Liver (tissue), 9 donors: Measurements from ENCODE around the gene C16orf89. TPM values are rescaled to one million over a fixed set of nuclear protein-coding genes. Genes with fewer than 3 reads are reported as not detected.

ENCODE experiments used
- DNase-seq: peaks from one replicate; pipeline ENCODE4 v3.0.0-alpha.2; 2017; ENCODE audit warnings: low spot score
- H3K27ac ChIP-seq, 2 donors: one replicate each; pipeline ENCODE4 v1.7.0; 2013; ENCODE audit warnings: inconsistent platforms in 2 of 2, low read length in 2 of 2, control low read depth in 1 of 2, low read depth in 1 of 2, mild to moderate bottlenecking in 1 of 2
- H3K27me3 ChIP-seq, 4 donors: one replicate each; pipeline versions ENCODE4 v1.6.1 to v1.7.0; 2013; ENCODE audit warnings: low read length in 3 of 4, inconsistent platforms in 1 of 4, mild to moderate bottlenecking in 1 of 4, moderate library complexity in 1 of 4; ENCODE audit not compliant: control insufficient read depth in 4 of 4, insufficient read depth in 4 of 4
- H3K36me3 ChIP-seq, 4 donors: one replicate each; pipeline versions ENCODE4 v1.6.1 to v1.7.0; 2013; ENCODE audit warnings: low read length in 3 of 4, mild to moderate bottlenecking in 3 of 4, low read depth in 1 of 4, moderate library complexity in 1 of 4; ENCODE audit not compliant: control insufficient read depth in 4 of 4, insufficient read depth in 3 of 4
- H3K4me1 ChIP-seq, 4 donors: one replicate each; pipeline versions ENCODE4 v1.6.1 to v1.7.0; 2013; ENCODE audit warnings: low read length in 3 of 4, mild to moderate bottlenecking in 3 of 4, moderate library complexity in 1 of 4; ENCODE audit not compliant: control insufficient read depth in 4 of 4, insufficient read depth in 4 of 4
- H3K4me3 ChIP-seq, 3 donors: one replicate each; pipeline versions ENCODE4 v1.6.1 to v1.7.0; 2013; ENCODE audit warnings: low read length in 3 of 3, control low read depth in 1 of 3, low read depth in 1 of 3, mild to moderate bottlenecking in 1 of 3
- H3K9ac ChIP-seq, 2 donors: one replicate each; pipeline ENCODE4 v1.7.0; 2013; ENCODE audit warnings: low read length in 2 of 2, mild to moderate bottlenecking in 2 of 2, moderate library complexity in 2 of 2, control low read depth in 1 of 2, low read depth in 1 of 2
- H3K9me3 ChIP-seq, 4 donors: one replicate each; pipeline versions ENCODE4 v1.6.1 to v1.7.0; 2013; ENCODE audit warnings: low read length in 3 of 4; ENCODE audit not compliant: control insufficient read depth in 4 of 4
- FOXA1 ChIP-seq: IDR thresholded peaks from 2 replicates; pipeline ENCODE4 v1.6.1; 2016; ENCODE audit warnings: antibody characterized with exemption
- HNF4A ChIP-seq, 2 donors: conservative IDR thresholded peaks; 2 replicates each; pipeline ENCODE4 v1.6.1; 2016; ENCODE audit warnings: antibody characterized with exemption in 2 of 2, mild to moderate bottlenecking in 2 of 2
- HNF4G ChIP-seq: IDR thresholded peaks from 2 replicates; pipeline ENCODE4 v1.6.1; 2016; ENCODE audit warnings: antibody characterized with exemption
- JUND ChIP-seq, 2 donors: IDR thresholded peaks; 2 replicates each; pipeline ENCODE4 v1.6.1; 2016; ENCODE audit warnings: antibody characterized with exemption in 2 of 2
- NR2F2 ChIP-seq: IDR thresholded peaks from 2 replicates; pipeline ENCODE4 v1.6.1; 2016; ENCODE audit warnings: antibody characterized with exemption
- RAD21 ChIP-seq, 2 donors: IDR thresholded peaks; 2 replicates each; pipeline ENCODE4 v1.6.1; 2016; ENCODE audit warnings: antibody characterized with exemption in 2 of 2, mild to moderate bottlenecking in 2 of 2
- REST ChIP-seq: IDR thresholded peaks from 2 replicates; pipeline ENCODE4 v1.6.1; 2016; ENCODE audit warnings: antibody characterized with exemption, mild to moderate bottlenecking
- YY1 ChIP-seq: IDR thresholded peaks from 2 replicates; pipeline ENCODE4 v1.6.1; 2016; ENCODE audit warnings: antibody characterized with exemption, mild to moderate bottlenecking
- WGBS: extraction: QIAGEN DNeasy Blood & Tissue Kit; methylation state at CpG from one replicate; pipeline ENCODE4 v1.1.7; 2013; 5-methylcytosine and 5-hydroxymethylcytosine counted together
- polyA plus RNA-seq, 2 donors: library from polyadenylated mRNA; stranded (reverse) in 1 of 2; unstranded in 1 of 2; fragments of 200-250 nt in 1 of 2; fragments of >200 nt in 1 of 2; fragmentation: Nextera tagmentation in 1 of 2; extraction: Ambion mirVana in 1 of 2; gene quantifications; one replicate each; pipeline versions ENCODE4 v1.2.1 to v1.2.3, GENCODE V29; 2013 to 2015
- total RNA-seq, 2 donors: library from RNA; depleted of rRNA; stranded (reverse); fragments of >200 nt; gene quantifications; one replicate each; pipeline ENCODE4 v1.2.3, GENCODE V29; 2014
- TF ChIP-seq, protein P1 (sequence below): IDR thresholded peaks from 2 replicates; pipeline ENCODE4 v1.6.1; 2016; ENCODE audit warnings: antibody characterized with exemption
- TF ChIP-seq, protein P2 (sequence below): IDR thresholded peaks from 2 replicates; pipeline ENCODE4 v1.6.1; 2016; ENCODE audit warnings: antibody characterized with exemption
- TF ChIP-seq, protein P3 (sequence below): IDR thresholded peaks from 2 replicates; pipeline ENCODE4 v1.6.1; 2016; ENCODE audit warnings: antibody characterized with exemption
- TF ChIP-seq, protein P4 (sequence below): fragments of 150-350 bp; IDR thresholded peaks from 2 replicates; pipeline ENCODE4 v1.5.1; 2017; ENCODE audit warnings: improper control_type of control experiment, low read depth, low read length; ENCODE audit not compliant: missing input control
- donor health status: healthy.
- donor health status: healthy.
- donor health status: healthy.
- donor health status: healthy.
- donor health status: healthy.

C16orf89 gene
- total and polyA plus RNA-seq, 4 donors, result 0.25 to 0.61 TPM; not detected in 2

DNA sequence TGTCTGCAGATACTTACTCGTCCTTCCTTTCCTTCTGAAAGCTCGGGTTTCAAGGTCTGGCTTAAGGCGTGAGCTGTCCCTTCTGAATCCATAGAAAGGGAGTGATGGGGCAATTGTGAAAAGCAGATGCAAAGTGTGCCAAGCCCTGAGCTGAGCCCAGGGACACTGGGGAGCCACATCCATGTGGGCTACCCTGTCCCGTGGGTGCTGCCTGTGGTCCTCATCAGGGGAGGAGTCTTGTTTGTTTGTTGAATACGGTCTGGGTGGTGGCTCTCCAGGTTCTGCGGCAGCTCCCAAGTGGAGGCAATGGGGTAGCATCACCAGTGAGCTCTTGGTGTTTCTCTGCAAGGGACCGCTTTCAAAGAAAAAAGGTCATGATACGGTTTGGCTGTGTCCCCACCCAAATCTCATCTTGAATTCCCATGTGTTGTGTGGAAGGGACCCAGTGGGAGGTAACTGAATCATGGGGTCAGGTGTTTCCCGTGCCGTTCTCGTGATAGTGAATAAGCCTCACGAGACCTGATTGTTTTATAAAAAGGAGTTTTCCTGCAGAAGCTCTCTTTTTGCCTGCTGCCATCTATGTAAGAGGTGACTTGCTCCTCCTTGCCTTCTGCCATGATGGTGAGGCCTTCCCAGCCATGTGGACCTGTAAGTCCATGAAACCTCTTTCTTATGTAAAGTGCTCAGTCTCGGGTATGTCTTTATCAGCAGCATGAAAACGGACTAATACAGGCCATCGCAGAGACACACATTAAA lies 4.9 kb upstream of the C16orf89 start:
- no peak for DNase-seq
- TF ChIP-seq, protein P1, sequence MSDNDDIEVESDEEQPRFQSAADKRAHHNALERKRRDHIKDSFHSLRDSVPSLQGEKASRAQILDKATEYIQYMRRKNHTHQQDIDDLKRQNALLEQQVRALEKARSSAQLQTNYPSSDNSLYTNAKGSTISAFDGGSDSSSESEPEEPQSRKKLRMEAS, result no peak
- TF ChIP-seq FOXA1, result no peak
- TF ChIP-seq, protein P2, sequence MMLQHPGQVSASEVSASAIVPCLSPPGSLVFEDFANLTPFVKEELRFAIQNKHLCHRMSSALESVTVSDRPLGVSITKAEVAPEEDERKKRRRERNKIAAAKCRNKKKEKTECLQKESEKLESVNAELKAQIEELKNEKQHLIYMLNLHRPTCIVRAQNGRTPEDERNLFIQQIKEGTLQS, result no peak
- no peak for TF ChIP-seq HNF4A (conservative IDR thresholded peaks at IDR 0.05)
- TF ChIP-seq REST, result no peak
- no peak for TF ChIP-seq NR2F2
- no peak overlapping the region for H3K9ac ChIP-seq
- no peaks in the 10 kb centered on the region for H3K27me3 ChIP-seq
- H3K9me3 ChIP-seq, result no peaks in the 10 kb centered on the region
- no peak overlapping the region for H3K4me3 ChIP-seq
- H3K27ac ChIP-seq, result no peak overlapping the region
- H3K4me1 ChIP-seq, result peaks cover 1 to 19% (median 8%) of the 10 kb centered on the region in 4 donors
- peaks cover 0 to 5% (median 4%) of the 10 kb centered on the region in 4 donors for H3K36me3 ChIP-seq
- 93% methylated on average over 15 of the region's 15 CpGs for WGBS

GRCh38 chr16:5069854-5070253 lies 4.1 kb upstream of the C16orf89 start:
- TF ChIP-seq FOXA1 (no peak), RAD21 (IDR thresholded peaks at IDR 0.05) (no peak), JUND (IDR thresholded peaks at IDR 0.05) (no peak), HNF4G (no peak), YY1 (no peak)
- TF ChIP-seq, protein P3, sequence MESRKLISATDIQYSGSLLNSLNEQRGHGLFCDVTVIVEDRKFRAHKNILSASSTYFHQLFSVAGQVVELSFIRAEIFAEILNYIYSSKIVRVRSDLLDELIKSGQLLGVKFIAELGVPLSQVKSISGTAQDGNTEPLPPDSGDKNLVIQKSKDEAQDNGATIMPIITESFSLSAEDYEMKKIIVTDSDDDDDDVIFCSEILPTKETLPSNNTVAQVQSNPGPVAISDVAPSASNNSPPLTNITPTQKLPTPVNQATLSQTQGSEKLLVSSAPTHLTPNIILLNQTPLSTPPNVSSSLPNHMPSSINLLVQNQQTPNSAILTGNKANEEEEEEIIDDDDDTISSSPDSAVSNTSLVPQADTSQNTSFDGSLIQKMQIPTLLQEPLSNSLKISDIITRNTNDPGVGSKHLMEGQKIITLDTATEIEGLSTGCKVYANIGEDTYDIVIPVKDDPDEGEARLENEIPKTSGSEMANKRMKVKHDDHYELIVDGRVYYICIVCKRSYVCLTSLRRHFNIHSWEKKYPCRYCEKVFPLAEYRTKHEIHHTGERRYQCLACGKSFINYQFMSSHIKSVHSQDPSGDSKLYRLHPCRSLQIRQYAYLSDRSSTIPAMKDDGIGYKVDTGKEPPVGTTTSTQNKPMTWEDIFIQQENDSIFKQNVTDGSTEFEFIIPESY, result no peak
- TF ChIP-seq, protein P1, result no peak
- TF ChIP-seq, protein P4, sequence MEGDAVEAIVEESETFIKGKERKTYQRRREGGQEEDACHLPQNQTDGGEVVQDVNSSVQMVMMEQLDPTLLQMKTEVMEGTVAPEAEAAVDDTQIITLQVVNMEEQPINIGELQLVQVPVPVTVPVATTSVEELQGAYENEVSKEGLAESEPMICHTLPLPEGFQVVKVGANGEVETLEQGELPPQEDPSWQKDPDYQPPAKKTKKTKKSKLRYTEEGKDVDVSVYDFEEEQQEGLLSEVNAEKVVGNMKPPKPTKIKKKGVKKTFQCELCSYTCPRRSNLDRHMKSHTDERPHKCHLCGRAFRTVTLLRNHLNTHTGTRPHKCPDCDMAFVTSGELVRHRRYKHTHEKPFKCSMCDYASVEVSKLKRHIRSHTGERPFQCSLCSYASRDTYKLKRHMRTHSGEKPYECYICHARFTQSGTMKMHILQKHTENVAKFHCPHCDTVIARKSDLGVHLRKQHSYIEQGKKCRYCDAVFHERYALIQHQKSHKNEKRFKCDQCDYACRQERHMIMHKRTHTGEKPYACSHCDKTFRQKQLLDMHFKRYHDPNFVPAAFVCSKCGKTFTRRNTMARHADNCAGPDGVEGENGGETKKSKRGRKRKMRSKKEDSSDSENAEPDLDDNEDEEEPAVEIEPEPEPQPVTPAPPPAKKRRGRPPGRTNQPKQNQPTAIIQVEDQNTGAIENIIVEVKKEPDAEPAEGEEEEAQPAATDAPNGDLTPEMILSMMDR, result no peak
- TF ChIP-seq, protein P2, result no peak

More at GRCh38 chr16:5069854-5070253, 4.1 kb upstream of the C16orf89 start:
- no peak overlapping the region for H3K27ac ChIP-seq
- no peaks in the 10 kb centered on the region for H3K27me3 ChIP-seq
- no peaks in the 10 kb centered on the region for H3K9me3 ChIP-seq
- 95% methylated on average over 9 of the region's 9 CpGs for WGBS
- no peak for DNase-seq
- no peak overlapping the region for H3K9ac ChIP-seq
- H3K4me3 ChIP-seq, result no peak overlapping the region
- H3K4me1 ChIP-seq, result peaks cover 1 to 19% (median 8%) of the 10 kb centered on the region in 4 donors
- no peaks in the 10 kb centered on the region for H3K36me3 ChIP-seq
